ENCODE measurements around the gene CCNY.

CCNY gene

GRCh38 chr10:35422228-35422627 lies 85.9 kb downstream of the CCNY start:
- TF ChIP-seq CTCF (IDR thresholded peaks at IDR 0.05) = no peak
- no peak for DNase-seq (ENCODE audit: low spot score)
- H3K27ac ChIP-seq = peak overlapping the region; percentile 69 to 78
- H3K4me3 ChIP-seq = peak overlapping the region; percentile 8

- no peak overlapping the region for H3K4me3 ChIP-seq
- no peak for DNase-seq (ENCODE audit: low spot score)
- H3K27ac ChIP-seq = no peak overlapping the region
- TF ChIP-seq CTCF (IDR thresholded peaks at IDR 0.05) = no peak
These were observed 87.4 kb downstream of the CCNY start for GRCh38 chr10:35423505-35424306.

DNA sequence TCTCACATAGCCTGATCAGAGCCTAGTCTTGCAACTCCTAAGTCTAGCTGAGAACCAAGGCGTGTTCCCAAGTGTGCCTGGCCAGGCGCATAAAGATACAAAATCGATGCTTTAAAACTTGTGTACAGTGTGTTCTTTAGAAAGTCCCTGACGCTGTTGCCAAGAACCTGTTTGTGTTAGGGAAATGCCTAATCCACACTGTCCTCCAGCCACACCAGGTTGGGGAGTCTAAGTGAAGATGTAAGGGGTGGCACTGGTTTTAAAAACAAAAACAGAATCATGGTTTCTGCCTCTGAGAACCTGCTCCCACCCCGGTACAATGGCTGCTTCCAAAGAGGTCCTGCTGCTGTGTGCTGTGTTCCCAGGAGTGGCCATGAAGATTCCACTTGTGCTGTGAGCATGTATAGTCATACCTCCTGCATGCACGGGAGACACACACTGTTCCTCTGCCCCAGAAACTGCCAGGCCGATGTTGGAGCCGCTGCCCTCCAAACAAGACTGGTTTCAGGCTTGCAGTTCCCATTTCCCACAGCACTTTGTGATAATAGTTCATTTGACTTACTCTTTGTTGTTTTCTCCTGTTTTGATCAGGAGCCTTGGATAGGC lies 88.5 kb downstream of the CCNY start:
- DNase-seq (ENCODE audit: low spot score) = no peak
- no peak for TF ChIP-seq CTCF (IDR thresholded peaks at IDR 0.05)
- H3K27ac ChIP-seq = no peak overlapping the region
- no peak overlapping the region for H3K4me3 ChIP-seq

DNA sequence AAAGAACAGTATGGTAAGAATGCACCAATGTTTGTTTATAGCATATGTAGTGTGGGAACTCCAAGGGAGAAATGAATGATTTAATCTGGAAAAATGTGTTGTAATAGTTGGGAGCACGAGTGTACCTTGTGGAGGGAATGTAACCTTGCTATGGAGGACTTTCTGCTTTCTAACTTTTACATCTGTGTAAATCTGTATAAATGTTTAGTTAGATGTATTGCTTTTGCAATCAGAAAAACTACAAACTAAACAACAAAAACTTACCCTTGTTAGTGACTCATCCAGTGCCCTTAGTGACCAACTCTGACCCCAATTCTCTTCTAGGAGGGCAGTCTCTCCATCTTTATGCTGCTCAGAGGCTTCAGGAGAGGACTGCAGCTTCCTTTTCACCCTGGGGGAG lies 89.3 kb downstream of the CCNY start:
- no peak for DNase-seq (ENCODE audit: low spot score)
- Histone ChIP-seq H3K27ac (no peak overlapping the region), H3K4me3 (no peak overlapping the region)
- TF ChIP-seq CTCF (IDR thresholded peaks at IDR 0.05) = no peak

- no peak for TF ChIP-seq CTCF (IDR thresholded peaks at IDR 0.05)
- DNase-seq (ENCODE audit: low spot score) = no peak
- H3K27ac ChIP-seq = no peak overlapping the region
- H3K4me3 ChIP-seq = no peak overlapping the region
These were observed 90.3 kb downstream of the CCNY start for GRCh38 chr10:35426657-35427056.

- Histone ChIP-seq H3K4me3 (no peak overlapping the region), H3K27ac (no peak overlapping the region)
- DNase-seq (ENCODE audit: low spot score) = no peak
These were observed 91.2 kb downstream of the CCNY start for GRCh38 chr10:35427543-35427942.

More at GRCh38 chr10:35427543-35427942, 91.2 kb downstream of the CCNY start:
- TF ChIP-seq CTCF (IDR thresholded peaks at IDR 0.05) = no peak
